Gastroesophageal sphincter (tissue), 3 donors: ENCODE data around the gene KDM4C.

Experiments used
- CTCF ChIP-seq, 4 experiments: fragments of 200-600 bp in 2 of 4; fragments of 450-650 bp in 2 of 4; sonication (generic) in 1 of 4; IDR thresholded peaks; one replicate each; pipeline ENCODE4 v1.5.1; 2017 to 2019; ENCODE audit warnings: antibody characterized with exemption in 4 of 4, mild to moderate bottlenecking in 2 of 4, moderate library complexity in 2 of 4
- POLR2A ChIP-seq, 2 donors: fragments of 450-650 bp; IDR thresholded peaks; one replicate each; pipeline ENCODE4 v1.6.1; 2017; ENCODE audit warnings: antibody characterized with exemption in 2 of 2, mild to moderate bottlenecking in 2 of 2, moderate library complexity in 1 of 2

GRCh38 chr9:7140401-7140800, 382.6 kb downstream of the KDM4C start:
- TF ChIP-seq CTCF (IDR thresholded peaks at IDR 0.05) (no peak), POLR2A (IDR thresholded peaks at IDR 0.05) (no peak)
